Epidermal melanocyte (primary cell): ENCODE data around the gene HOXD8.

Source experiments
- DNase-seq: peaks from one replicate; pipeline ENCODE4 v3.0.0; 2011; ENCODE audit warnings: low spot score; ENCODE audit not compliant: insufficient read length

HOXD8 gene

DNA sequence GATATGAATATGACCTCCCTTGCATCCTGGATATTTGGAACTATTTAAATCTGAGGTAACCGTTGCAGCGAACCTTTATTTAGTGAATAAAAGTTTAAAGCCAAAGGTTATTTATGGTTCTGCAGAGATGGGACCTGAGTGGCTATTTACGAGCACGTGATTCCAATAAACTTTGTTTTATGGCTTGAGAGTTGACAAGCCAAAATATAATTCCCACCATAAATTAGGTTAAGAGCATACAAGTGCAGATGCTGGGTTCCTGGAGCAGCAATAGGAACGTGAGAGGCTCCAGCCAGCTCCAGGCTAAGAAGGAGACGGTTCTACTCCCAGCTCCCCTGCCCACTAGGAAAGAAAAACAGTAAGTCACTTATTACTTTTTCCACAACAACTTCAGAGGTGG is 16.6 kb downstream of the HOXD8 start:
- no peak for DNase-seq

DNA sequence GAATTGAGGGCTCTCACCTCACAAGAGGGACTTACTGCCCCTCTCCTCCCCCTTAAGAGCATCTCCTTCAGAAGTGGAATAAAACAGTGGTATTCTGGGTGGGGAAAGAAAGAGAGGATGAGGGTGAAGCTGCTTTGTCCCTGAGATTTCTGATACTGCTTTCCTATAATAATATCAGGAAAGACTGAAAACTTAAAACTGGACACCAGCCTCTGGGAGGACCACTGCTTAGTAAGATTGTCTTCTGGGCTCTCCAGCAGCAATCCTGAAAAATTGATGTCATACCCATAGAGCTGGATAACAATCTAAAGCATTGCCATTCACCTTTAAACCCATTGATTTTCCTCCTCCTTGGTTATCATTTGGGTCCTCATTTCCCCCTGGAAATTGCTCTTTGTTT is 17.1 kb downstream of the HOXD8 start:
- no peak for DNase-seq

- DNase-seq = no peak
Measured at GRCh38 chr2:176147210-176147799, 17.8 kb downstream of the HOXD8 start.

DNA sequence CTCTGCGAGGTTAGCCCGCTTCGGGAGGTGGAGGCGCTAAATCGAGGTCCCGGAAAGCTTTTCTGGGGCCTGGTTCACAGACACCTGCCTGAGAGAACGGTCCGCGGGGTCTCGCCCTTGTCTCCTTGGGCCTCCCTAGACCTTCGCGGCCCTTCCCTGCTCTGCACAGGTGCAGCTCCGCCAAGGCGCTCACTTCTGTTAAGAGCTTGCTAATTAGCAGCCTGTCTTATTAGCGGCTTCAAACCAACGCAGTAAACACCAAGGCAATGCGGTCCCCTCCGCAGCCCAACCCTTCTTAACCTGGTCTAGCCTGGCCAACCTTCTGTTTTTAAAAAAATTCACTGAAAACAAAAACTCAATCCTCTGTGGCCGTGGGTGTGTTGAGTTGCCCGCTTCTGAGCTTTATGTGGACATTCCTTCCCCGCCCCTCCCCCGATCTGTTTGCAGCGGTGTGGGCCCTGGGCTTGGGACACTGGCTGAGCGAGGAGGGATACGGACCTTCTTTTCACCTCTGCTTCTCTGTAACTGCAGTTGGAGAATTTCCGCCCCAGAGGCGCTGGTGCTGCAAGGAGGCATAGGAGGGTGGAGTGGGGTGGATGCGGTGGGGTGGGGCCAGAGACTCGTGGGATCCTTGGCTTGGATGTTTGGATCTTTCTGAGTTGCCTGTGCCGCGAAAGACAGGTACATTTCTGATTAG is 18.4 kb downstream of the HOXD8 start:
- no peak for DNase-seq

DNA sequence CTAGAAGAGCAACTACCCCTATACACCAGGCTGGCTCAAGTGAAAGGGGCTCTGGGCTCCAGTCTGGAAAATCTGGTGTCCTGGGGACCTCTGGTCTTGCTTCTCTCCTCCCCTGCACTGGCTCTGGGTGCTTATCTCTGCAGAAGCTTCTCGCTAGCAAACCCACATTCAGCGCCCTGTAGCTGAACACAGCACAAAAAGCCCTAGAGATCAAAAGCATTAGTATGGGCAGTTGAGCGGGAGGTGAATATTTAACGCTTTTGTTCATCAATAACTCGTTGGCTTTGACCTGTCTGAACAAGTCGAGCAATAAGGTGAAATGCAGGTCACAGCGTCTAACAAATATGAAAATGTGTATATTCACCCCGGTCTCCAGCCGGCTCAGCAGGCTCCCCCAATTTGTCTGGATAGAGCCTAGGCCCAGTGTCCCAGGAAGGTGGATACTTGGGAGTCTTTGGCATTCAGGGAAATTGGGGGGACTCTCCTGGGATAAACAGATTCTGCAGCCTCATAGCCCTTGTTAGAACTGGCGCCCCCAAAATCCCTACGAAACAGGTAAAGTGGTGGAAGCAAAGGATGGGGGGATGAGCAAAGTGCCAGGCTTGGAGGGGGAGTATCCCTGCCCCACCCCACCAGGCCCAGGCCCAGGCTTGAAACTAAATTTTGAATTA is 19.4 kb downstream of the HOXD8 start:
- no peak for DNase-seq

DNA sequence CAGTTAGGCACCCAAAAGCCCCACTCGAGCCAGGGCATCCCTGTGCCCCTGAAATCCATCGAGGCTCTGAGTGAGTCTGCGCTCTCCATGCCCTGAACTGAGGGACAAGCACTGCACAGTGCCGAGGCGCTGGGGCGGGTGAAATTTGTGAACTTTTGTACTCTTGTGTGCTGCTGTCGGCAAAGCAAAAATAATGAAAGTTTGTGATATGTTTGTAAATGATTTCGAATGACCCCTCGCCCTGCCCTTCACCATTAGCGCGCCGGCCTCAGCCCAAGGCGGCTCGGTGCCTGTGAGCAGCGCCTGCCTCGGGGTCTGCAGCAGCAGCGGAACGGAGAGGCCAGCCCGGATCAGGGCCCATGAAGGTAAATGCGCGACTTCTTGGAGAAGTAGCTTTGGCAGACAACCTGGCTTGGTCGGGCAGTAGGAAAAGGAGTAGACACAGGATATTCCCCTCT is 20.0 kb downstream of the HOXD8 start:
- no peak for DNase-seq

- no peak for DNase-seq
Measured at GRCh38 chr2:176149939-176150583, 20.6 kb downstream of the HOXD8 start.

- no peak for DNase-seq
Measured at GRCh38 chr2:176150584-176151441, 21.3 kb downstream of the HOXD8 start.

GRCh38 chr2:176151442-176152287 is 22.2 kb downstream of the HOXD8 start, which contains the start of gene HOXD4:
Gene HOXD4 (plus strand): TSS chr2:176151550. CDS start chr2:176151634, 84 bp downstream.
- no peak for DNase-seq

DNA sequence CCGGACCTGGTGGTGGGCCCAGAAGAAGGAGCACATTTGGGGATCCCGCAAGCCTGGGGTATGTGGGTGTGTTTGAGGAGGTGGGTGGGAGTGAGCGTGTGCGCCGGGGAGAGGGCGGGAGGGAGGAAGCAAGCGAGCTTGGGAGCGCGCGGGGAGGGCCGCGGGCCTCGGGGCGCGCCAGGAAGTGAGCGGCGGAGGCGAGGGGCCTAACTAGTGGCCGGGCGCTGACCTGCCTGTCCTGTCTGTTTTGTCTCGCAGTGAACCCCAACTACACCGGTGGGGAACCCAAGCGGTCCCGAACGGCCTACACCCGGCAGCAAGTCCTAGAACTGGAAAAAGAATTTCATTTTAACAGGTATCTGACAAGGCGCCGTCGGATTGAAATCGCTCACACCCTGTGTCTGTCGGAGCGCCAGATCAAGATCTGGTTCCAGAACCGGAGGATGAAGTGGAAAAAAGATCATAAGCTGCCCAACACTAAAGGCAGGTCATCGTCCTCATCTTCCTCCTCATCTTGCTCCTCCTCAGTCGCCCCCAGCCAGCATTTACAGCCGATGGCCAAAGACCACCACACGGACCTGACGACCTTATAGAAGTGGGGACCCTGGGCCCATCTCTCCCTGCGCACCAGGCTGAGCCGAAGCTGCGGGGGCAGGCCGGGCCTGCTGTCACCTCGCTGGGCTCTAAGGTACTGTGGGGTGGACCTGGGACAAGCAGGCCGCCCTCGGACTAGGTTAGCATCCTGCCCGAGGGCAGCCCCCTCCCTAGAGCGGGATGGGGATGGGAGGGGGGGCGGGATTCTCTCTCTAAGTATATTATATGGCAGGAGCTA is 23.1 kb downstream of the HOXD8 start:
- no peak for DNase-seq

DNA sequence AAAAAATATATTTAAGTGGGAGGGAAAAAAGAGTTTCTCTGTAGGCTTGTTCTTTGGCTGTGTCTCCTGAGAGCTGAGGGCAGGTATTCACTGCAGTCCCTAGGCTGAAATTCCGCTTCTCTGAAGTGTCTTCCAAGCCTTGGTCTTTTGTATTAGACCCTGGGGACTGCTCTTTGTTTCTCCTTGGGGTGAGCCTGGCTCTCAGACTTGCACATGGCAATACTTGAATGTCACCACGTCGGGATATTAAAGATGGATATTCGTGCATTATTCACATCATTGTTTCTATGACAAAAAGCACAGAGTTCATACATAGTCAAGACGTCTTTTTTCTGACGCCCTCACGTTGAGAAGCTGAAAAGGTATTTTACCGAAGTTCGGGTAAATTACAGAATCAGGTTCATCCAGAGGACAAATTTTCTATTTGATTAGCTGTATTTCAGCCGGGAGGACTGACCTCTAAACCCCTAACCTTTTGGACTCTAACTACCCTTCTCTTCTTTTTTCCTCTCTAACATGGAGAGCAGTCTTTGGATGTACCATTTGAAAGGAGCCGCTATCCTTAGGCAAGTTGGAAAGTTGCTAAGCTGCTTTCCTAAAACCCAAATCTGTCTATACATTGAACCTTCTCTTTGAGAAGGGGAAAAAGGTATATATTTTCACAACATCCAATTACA is 25.2 kb downstream of the HOXD8 start:
- no peak for DNase-seq

- no peak for DNase-seq
Measured at GRCh38 chr2:176155356-176156044, 26.0 kb downstream of the HOXD8 start.

- DNase-seq = no peak
Measured at GRCh38 chr2:176156301-176156806, 26.8 kb downstream of the HOXD8 start.

DNA sequence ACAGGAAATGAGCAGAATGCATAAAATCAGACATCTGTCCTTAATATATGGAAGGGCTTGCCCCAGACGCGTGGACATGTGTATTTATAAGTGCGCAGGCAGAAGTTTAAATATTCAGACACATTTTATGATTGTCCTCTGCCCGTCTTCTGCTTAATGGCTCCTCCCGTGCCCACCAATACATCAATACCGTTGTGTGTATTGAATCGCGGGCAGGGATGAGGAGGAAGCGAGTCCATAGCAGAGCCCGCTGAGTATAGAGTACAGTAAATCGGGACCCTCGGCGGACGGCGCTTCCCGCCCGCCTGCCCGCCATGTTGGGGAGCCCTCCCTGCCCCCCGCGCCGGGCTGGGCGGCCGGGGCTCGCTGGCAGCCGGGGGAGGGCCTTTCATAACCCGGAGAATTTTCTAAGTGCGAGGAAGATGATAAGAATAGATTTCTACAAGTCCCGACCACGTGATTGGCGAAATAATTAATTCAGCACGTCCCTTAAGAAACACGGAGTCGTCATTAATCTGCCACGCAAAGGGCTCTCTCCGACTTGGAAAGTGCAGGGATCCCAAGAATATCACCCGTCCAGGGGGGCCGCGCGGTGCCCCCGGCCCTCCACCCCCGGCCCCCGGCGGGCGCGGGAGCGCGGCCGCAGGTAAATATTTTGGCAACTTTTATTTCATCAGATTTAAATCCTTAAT is 27.4 kb downstream of the HOXD8 start, which contains the start of gene HOXD3:
Gene HOXD3, plus strand, starts transcription at position 501 of the 692 bp plus-strand sequence. CDS start 11,808 bp downstream, outside the sequence.
- DNase-seq = no peak

DNA sequence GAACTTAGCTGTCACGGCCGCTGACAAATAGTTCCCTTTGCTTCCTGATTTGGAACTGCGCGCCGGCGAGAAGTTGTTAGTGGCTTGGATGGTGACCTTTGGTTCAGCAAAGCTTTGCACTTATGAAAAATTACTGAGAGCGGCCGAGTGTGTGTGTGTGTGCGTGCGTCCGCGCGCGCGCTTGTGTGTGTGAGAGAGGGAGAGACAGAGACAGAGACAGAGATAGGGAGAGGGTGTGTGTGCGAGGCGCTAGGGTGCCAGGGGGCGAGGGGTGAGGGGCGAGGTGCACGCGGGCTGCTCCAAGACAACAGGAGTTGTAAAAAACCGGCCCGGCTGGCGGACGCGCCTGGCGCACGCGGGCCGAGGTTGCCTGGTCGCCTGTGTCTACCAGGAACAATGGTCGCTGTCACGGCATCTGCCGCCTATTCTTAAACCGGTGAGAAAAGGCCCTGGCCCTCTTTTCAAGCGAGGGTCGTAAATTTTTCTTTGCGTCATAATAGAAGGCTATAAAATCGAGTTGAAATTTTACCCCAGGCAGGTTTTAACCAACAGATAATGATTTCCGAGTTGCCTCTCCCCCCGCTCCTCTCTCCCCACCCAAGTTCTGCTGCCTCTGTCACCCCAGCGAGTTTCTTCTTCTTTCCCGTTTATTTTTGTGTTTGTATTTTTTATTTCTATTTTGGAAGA is 28.1 kb downstream of the HOXD8 start:
- no peak for DNase-seq

GRCh38 chr2:176158186-176158591 is 28.7 kb downstream of the HOXD8 start:
- no peak for DNase-seq
